Left lung (tissue), 10 donors: Measurements from ENCODE around the gene RNF144A. TPM values are rescaled to one million over a fixed set of nuclear protein-coding genes. Genes with fewer than 3 reads are reported as not detected.
A peak's percentile ranks its signal among the peaks of the same experiment; 100 is the strongest.

Experiments used
- ATAC-seq: fragments of 200-7000 bp; cut with Tn5 transposase; one replicate; pipeline ENCODE4 v1.9.1; 2020; ENCODE audit warnings: moderate library complexity
- DNase-seq, 4 donors: peaks; one replicate each; pipeline ENCODE4 v3.0.0-alpha.2; 2013 to 2020
- H3K27ac ChIP-seq, 2 donors: fragments of 200-600 bp; sonication (generic) in 1 of 2; one replicate each; pipeline versions ENCODE4 v1.5.0 to v1.8.0; 2020 to 2021
- H3K27me3 ChIP-seq, 2 donors: fragments of 200-600 bp; sonication (generic) in 1 of 2; one replicate each; pipeline versions ENCODE4 v1.5.0 to v1.8.0; 2020 to 2021
- H3K36me3 ChIP-seq, 2 donors: fragments of 200-600 bp; sonication (generic) in 1 of 2; one replicate each; pipeline versions ENCODE4 v1.5.0 to v1.8.0; 2020 to 2021
- H3K4me1 ChIP-seq, 2 donors: fragments of 200-600 bp; one replicate each; pipeline ENCODE4 v1.8.0; 2021
- H3K4me3 ChIP-seq, 2 donors: fragments of 200-600 bp; sonication (generic) in 1 of 2; one replicate each; pipeline versions ENCODE4 v1.5.0 to v1.8.0; 2020 to 2021; ENCODE audit warnings: mild to moderate bottlenecking in 1 of 2
- H3K9me3 ChIP-seq, 2 donors: fragments of 200-600 bp; sonication (generic) in 1 of 2; one replicate each; pipeline versions ENCODE4 v1.5.0 to v1.8.0; 2020 to 2021
- CTCF ChIP-seq, 2 donors: fragments of 200-600 bp; sonication (generic) in 1 of 2; IDR thresholded peaks; one replicate each; pipeline versions ENCODE4 v1.5.0 to v1.8.0; 2021; ENCODE audit warnings: antibody characterized with exemption in 2 of 2
- intact Hi-C, 2 donors: fragments of 100-400 bp; cut with DNase I; formaldehyde crosslinking; loops; one replicate each; pipeline versions ENCODE4 v1.11.2 to v1.14.2; 2022
- polyA plus RNA-seq, 6 donors: library from polyadenylated mRNA; unstranded; fragments of 120-200 nt; gene quantifications; one replicate each; pipeline ENCODE4 v1.2.1, GENCODE V29; 2013; ENCODE audit not compliant: insufficient read length in 6 of 6
- total RNA-seq, 2 donors: library from RNA; stranded (reverse); fragmentation: NEBNext Ultra II Directional; extraction: Animal tissue kit (Norgen Biotek cat#: 25700); gene quantifications; one replicate each; pipeline ENCODE4 v1.2.1, GENCODE V29; 2021
- donor health status: DM: no; HTN: yes; CAD: no.
- donor health status: DM: no; HTN: no; CAD: no.

The RNF144A gene
- total and polyA plus RNA-seq, 8 donors: 9.9 to 36.5 (median 30.7) TPM

DNA sequence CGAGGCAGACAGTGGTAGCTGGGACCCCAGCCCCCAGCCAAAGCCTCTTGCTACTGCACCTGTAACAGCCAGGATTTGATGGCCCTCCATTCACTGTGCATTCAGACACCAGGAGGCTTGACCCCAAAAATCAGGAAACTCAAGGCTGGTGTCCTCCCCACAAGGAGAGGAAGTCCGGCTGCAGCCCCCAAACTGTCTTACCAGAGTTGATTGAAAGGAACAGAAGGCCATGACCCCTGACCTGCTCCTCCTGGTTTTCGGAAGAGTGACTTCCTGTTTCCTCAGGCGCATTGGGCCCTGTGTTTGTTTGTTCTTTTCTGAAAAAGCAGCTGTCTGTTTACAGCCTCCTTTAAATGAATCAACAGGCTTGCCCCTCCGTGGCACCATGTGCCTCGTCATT is 111.6 kb downstream of the RNF144A start:
- intact Hi-C loops: no loop called here
- peaks cover 0 to 15% of the 10 kb centered on the region in 2 donors for H3K36me3 ChIP-seq
- H3K4me3 ChIP-seq: no peak overlapping the region
- no peaks in the 10 kb centered on the region for H3K9me3 ChIP-seq
- DNase-seq (no peak), ATAC-seq (no peak)
- peaks cover 0 to 25% of the 10 kb centered on the region in 2 donors for H3K4me1 ChIP-seq
- no peak for TF ChIP-seq CTCF (IDR thresholded peaks at IDR 0.05)
- no peaks in the 10 kb centered on the region for H3K27me3 ChIP-seq
- peak overlapping the region in 1 of 2 donors; percentile 67 for H3K27ac ChIP-seq

- DNase-seq: no peak
- Histone ChIP-seq H3K9me3 (no peaks in the 10 kb centered on the region), H3K36me3 (peaks cover 4 to 12% of the 10 kb centered on the region in 2 donors), H3K4me3 (no peak overlapping the region), H3K27me3 (no peaks in the 10 kb centered on the region), H3K4me1 (peaks cover 0 to 25% of the 10 kb centered on the region in 2 donors), H3K27ac (peak overlapping the region in 1 of 2 donors; percentile 67)
- TF ChIP-seq CTCF (IDR thresholded peaks at IDR 0.05): no peak
- ATAC-seq: no peak
- intact Hi-C loops: loop anchor here in 1 of 2 donors (10.0 kb wide), 1 partner anchor 115 kb away; the partner anchor contains the start of gene RNF144A
Observed at GRCh38 chr2:7029291-7030059, 112.3 kb downstream of the RNF144A start.

DNA sequence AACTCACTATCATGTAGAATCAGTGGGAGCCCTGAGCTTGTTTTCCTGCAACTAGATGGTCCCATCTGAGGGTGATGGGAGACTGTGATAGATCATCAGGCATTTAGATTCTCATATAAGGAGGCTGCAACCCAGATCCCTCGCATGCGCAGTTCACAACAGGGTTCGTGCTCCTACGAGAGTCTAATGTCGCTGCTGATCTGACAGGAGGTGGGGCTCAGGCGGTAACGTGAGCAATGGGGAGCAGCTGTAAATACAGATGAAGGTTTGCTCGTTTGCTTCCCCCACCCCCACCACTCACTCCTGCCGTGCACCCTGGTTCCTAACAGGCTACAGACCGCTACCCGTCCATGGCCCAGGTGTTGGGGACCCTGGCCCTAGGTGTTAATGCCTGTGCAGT is 113.6 kb downstream of the RNF144A start:
- H3K4me3 ChIP-seq: no peak overlapping the region
- no peak overlapping the region for H3K27ac ChIP-seq
- H3K9me3 ChIP-seq: no peaks in the 10 kb centered on the region
- peaks cover 4 to 5% of the 10 kb centered on the region in 2 donors for H3K36me3 ChIP-seq
- DNase-seq: no peak
- H3K27me3 ChIP-seq: no peaks in the 10 kb centered on the region
- intact Hi-C loops: loop anchor here in 1 of 2 donors (10.0 kb wide), 1 partner anchor 116 kb away; the partner anchor contains the start of gene RNF144A
- H3K4me1 ChIP-seq: peaks cover 0 to 25% of the 10 kb centered on the region in 2 donors
- no peak for ATAC-seq
- TF ChIP-seq CTCF (IDR thresholded peaks at IDR 0.05): no peak

- TF ChIP-seq CTCF (IDR thresholded peaks at IDR 0.05): no peak
- intact Hi-C loops: loop anchor here in 1 of 2 donors (10.0 kb wide), 1 partner anchor 117 kb away; the partner anchor contains the start of gene RNF144A
- no peaks in the 10 kb centered on the region for H3K9me3 ChIP-seq
- DNase-seq (peak; percentile 56 to 89 (median 88)), ATAC-seq (peak; percentile 97)
- H3K36me3 ChIP-seq: peaks cover 4 to 12% of the 10 kb centered on the region in 2 donors
- H3K4me1 ChIP-seq: peaks cover 0 to 25% of the 10 kb centered on the region in 2 donors
- H3K27me3 ChIP-seq: no peaks in the 10 kb centered on the region
- H3K27ac ChIP-seq: peak overlapping the region in 1 of 2 donors; percentile 23
- H3K4me3 ChIP-seq: no peak overlapping the region
Observed at GRCh38 chr2:7031547-7032245, 114.5 kb downstream of the RNF144A start.

DNA sequence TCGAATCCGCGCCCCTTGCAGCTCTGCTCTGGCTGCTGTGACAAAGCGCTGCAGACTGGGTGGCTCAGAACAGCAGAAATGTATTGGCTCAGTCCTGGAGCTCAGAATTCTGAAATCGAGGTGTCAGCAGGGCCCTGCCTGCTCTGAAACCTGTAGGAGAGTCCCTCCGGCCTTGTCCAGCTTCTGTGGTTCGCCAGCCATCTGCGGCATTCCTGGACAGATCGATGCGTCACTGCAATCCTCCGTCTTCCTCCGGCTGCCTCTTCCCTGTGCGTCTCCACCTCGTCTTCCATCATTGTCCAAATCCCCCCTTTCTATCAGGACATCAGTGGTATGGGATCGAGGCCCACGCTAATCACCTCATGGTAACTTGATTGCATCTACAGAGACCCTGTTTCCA is 115.2 kb downstream of the RNF144A start:
- no peak for TF ChIP-seq CTCF (IDR thresholded peaks at IDR 0.05)
- Histone ChIP-seq H3K4me3 (no peak overlapping the region), H3K27me3 (no peaks in the 10 kb centered on the region), H3K27ac (no peak overlapping the region), H3K4me1 (peaks cover 0 to 25% of the 10 kb centered on the region in 2 donors), H3K9me3 (no peaks in the 10 kb centered on the region), H3K36me3 (peaks cover 4 to 17% of the 10 kb centered on the region in 2 donors)
- DNase-seq (no peak), ATAC-seq (no peak)
- intact Hi-C loops: loop anchor here in 1 of 2 donors (10.0 kb wide), 1 partner anchor 118 kb away; the partner anchor contains the start of gene RNF144A
